NCI-H1436 (cell line): ENCODE results near the gene PAX7.

Source experiments
- DNase-seq: peaks from one replicate; lab custom pipeline; 2025; lab: John Stamatoyannopoulos, UW

The PAX7 gene

DNA sequence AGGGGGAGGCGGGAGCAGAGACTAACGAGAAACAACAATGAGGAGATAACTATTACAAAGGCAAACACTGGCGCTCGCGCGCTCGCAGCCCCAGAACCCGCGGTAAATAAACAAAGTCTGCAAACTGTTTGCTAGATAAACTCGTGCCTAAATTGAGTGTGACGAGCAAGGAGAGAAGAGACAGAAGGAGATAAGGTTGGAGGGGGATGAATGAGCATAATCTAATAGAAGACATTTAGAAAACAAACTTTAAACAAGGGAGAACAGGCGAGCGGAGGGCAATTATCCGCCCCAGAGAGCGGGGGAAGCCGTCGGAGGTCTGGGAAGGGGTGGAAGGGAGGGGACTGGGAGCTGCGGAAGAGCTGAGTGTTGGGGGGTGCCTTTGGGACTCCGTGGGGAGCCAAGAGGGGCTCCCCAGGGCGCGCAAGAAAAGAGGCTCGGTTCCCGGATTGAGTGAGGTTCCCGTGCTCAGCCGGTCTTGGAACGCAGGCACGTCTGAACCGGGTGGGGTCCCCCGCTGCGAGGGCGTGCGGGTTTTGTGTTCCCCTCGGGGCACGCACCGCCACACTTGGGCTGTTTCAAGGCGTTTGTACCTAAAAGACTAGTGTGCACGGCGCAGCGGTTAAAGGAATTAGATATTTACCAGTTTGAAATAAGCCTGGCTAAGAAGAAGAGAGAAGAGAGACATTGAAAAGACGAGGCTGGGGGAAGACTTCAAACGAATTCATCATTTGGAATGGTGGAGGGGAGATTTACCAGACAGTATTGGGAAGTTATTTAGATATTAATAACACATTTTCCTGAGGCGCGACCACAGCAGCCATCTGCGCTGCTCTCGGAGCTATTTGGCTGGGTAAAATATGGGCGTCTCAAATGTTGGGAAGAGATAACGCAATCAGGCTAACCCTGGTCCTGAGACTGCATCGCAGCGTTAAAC is 10.6 kb downstream of the PAX7 start:
- no peak for DNase-seq

DNA sequence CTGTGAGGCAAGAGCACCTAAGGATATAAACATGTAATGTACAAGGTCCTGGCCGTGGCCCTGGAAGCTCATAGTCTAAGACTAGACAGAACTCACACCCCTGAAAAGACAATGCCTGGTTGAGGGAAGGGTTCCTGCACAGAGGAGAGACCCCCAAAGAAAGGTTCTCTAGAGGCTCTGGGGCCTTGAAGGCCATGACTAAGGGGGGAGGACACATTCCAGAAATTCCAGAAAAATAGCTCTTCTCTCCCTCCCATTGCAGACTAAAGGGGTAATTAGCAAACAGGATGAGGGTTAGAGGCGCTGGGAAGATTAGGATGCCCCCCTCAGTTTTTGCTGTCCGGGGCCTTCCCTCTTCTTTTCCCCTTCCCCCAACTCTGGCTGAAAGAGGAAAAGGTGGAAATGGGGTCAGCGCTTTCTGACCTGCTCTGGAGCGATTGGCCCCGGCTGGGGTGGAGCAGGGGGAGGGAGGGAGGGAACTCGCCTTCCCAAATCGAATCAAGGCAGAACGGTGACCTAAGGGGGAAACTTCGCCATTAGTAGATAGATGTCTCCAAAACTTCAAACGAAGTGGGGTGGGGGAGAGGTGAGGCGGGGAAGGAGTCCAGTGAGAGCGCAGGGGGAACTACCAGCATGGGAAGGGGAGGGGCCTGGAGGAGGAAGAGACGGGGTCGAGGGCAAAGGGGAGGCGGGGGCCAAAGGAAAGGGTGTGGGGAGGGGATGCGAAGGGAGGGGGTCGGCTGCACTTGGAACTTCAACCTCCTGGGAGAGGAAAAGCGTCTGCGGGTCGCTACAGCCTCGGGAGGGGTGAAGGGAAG is 11.8 kb downstream of the PAX7 start:
- DNase-seq = no peak

DNA sequence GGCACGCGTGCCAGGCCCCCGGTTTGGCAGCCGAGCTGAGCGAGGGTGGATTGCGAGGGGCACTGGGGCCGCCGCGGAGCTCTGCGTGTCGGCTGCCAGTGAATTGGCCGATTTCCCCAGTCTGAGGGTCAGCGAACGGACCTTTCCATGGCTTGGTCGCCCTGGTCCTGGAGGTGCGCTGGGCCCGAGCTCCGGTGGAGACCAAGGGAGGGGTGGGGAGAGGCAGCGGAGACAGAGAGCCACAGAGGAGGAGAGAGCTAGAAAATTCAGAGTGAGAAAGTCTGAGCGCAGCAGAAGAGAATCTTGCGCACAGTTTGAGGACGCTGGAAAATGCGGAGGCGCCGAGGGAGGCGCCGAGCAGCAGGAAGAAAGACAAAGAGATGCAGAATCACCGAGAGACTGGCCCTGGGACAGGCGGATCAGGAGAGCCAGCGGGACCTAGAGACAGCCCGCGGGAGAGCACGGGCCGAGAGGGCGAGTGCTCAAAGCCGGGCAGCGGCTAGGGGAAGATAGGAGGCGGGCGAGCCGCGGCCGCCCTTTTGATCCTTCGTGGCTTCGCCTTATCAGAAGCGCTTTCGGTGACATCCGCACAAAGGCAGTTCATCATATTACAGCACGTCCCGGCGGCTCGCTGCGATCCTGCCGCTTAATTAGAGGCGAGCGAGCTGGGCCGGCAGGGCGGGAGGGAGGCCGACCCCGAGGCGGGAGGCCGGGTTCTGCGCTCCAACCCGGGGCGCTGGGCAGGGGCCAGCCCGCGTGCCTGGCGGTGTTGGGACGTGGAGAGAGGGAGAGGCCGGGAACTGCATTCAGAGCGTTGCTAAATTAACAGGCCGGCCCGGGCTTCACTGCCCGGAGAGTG is 12.7 kb downstream of the PAX7 start:
- DNase-seq = no peak

DNA sequence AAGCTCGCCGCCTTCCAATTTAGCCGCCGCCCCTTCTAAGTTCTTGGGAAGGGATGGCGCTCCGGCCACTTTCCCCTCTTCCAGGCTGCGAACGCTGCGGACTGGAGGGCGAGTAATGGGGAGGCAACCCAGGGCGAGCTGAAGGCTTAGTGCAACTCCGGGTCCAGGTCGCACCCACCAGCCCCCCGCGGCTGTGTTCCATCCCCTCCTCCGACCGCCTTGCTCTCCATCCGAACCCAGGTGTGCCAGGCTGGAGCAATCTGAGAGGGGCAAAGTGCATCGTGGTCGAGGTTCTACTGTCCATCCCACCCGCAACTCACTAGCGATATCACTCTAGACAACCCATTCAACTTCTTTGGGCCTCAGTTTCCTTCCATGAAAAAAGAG is 13.4 kb downstream of the PAX7 start:
- DNase-seq = no peak

DNA sequence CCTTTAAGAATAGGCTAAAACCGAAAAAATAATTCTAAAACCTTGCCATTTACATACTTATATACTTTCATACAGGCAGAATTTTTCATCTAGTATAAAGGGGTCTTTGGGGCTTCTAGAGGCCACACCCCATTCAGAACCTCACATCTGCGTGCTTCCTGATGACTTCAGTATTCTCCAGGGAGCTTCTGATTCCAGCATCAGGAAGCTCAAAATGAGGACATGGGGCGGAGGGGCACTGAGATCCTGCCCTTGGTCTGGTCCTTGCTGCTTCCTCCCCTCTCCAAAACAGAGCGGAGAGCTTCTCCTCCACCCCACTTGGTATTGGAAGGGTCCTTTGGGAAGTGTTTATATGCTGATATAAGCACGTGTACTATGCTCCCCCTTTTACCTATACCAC is 13.8 kb downstream of the PAX7 start:
- no peak for DNase-seq

DNA sequence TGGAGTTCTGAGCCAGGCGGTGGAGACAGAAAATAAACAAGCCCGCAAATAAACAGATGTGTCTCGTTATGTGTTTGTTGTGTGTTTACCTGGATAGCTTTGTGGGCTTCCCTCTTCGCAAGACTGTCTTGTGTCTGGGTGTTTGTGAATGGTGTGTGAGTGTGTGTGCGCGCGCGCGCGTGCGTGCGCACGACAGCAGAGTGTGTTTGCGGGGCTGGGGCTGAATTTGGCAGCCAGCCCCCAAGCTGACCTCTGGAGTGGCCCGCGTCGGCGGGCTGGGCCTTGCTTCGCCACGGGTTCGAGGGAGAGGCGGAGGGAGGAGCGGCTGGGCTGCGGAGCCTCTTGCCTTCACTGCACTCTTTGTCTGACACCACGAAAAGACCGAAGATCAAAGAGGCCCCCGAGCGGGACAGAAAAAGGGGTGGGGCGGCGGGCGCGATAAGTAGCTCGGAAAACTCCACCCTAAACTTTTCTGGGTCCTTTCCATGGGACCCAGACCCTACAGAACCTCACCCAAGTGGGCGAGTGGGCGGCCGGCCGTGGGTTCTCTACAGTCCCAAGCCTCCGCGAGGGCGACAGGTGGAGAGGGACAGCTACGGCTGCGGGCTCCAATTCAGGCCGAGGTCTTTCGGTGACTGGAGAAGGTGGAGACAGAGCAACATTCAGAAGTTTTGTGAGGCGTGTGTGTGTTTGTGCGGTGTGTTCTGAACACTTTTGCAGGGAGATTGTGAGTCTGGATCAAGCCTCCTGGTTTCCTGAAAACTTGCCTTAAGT is 14.5 kb downstream of the PAX7 start:
- no peak for DNase-seq

DNA sequence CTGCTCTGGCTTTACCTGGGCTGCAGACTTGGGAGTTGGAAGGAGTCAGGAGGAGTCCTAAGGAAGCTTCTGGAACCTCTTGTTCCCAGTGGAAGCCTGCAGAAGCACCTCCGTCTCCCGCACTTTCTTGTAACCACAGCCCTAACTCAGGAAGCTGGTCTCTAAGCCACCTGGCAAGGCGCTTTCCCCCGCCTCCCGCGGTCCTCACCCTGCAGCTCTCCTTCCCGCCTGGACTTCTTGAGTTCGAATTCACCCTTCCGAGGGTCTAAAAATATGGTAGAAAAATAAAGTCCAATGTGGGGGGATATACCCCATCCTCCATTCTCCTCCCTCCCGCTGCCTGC is 15.1 kb downstream of the PAX7 start:
- DNase-seq = no peak

DNA sequence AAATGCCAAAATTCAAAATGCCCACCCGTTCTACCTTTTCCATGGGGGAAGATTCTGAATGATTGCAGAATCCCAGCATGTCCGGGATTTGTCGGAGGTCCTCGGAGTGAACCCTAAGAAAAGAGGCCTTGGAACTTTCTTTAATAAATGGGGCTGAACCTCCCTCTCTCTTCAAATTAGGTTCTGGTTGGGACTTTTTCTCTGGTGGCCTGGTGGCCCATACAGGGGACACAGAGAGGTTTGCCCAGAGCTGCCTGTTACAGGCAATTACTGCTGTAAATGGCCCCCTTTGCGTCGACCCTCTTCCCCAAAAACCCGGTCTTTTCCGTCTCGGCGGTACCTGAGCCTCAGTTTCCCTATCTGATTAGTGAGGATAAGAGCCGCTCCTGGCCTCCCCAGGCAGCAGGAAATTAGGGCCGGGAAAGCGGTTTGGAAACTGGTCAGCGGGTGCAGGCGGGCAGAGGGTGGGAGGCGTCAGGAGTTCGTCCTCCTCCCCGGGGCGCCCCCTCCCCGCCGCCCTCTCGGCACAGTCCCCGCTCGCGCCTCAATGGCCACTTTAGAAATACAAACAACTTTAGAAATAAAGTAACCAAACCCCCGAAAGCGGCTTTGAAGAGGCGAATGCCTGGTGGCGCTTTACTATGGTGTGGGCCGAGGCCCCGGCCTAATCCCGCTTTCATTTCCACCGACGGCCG is 15.6 kb downstream of the PAX7 start:
- DNase-seq = no peak

DNA sequence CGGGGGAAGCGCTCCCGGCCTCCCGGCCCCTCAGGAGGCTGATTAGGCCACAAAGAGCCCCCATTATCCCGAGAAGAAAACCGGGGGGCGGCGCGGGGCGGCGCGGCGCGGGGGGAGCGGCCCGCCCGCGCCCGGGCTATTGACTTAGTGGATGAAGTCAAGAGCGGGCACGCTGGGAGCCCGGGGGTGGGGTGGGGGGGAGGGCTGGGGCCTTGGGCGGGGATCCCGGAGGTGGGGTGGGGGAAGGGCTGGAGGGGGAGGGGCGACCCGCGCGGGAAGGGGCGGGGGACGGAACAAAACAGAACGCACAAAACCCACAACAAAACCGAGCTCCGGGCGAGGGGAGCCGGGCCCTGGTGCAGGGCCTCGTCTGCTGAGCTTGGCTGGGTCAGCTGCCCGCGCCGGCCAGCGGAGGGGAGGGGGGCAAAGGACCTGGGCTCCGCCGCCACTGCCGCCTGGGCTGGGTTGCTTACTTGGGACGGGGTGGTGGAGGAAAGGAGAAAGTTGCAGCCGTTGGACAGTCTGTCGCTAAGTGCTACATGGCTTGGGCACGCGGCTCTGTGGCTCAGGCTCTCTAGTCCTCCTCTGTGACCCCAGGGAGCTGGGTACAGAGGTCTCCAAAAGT is 16.3 kb downstream of the PAX7 start:
- DNase-seq = no peak

DNA sequence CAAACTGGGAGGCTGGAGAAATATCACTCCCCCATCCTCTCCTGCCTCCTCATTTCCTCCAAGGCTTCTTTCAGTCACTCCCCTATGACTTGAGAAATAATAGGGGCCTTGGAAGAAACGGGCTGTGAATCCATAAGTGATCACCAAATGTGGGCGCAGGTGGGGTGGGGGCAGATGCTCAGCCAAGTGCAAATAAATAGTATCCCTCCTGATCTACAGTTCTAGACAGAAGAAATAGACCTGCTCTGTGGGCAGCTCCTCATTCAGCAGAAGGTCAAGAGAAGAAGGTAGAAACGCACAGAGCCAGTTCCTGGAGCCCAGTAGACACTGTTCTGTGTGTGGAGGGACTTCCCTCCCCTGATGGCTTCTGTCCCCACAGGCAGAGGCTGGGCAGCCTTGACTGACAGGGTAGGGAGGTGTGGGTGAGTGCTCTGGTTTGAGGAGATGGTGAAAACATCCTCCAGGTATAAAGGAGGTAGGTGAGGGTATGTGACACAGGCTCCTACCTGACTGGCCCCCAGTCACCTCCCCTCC is 17.1 kb downstream of the PAX7 start:
- no peak for DNase-seq

DNA sequence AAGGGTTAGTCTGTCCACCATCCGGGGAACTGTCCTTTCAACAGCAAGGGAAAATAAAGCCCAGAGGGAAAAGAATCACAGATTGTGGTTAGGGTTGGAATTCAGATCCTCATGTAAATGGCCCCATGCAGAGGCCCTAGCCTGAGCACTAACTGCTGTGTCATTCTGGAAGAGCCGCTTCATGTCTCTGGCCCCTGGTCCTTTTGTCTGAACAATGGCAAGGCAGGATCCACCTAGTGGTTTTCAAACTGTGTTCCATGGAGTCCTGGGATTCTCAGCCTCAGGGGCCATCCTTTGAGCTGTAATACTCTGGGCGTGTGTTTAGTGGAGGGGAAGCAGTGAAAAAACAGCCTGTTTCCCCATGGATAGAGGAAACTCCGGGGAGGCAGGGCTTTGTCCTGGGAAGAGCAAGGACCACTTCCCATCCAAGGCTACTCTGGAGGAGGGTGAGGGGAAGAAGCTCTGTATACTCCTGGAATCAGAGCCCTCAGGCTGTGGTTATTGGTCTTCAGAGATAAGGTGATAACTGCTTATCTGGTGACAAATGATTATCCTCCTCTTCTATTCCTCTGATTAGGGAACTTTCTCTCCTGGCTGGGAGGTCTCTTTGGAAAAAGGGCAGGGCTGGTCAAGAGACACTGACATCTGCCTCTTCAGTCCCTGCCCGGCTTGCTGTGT is 19.2 kb downstream of the PAX7 start:
- DNase-seq = no peak

DNA sequence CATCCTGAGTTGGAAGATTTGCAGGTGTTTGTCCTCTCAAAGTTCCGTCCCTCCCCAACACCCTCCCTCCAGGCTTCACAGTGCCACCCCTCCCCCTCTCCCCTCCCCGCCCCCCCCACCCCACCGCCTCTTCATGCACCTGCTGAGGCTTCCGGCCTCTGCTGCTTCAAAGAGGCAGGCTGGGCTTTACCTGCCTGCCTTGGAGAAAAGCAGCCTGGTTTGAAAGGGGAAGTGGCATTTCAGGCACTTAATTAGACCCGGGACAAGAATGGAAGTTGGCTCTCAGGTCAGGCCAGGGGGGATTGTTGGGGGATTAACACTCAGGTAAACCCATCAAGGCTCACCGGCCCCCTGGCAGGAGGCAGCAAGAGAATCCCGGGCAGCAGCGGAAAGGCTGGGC is 21.1 kb downstream of the PAX7 start:
- no peak for DNase-seq

DNA sequence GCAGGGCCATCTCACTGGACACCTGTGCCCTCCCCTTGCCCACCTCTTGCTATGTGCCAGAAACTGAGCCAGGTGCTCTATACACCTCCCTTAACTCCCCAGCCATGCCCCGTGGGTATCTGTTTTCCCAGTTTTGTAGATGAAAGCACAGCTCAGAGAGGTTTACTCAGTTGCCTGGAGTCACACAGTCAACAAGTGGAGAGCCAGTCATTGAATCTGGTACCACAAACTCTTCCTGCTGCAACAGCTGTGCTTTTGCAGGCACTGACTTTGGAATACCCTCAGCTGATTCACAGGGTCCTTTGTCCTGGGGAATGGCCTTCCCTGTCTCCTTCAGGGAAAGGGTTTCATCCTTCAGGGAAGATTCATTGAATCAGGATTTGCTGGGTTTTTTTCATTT is 22.1 kb downstream of the PAX7 start:
- DNase-seq = no peak

DNA sequence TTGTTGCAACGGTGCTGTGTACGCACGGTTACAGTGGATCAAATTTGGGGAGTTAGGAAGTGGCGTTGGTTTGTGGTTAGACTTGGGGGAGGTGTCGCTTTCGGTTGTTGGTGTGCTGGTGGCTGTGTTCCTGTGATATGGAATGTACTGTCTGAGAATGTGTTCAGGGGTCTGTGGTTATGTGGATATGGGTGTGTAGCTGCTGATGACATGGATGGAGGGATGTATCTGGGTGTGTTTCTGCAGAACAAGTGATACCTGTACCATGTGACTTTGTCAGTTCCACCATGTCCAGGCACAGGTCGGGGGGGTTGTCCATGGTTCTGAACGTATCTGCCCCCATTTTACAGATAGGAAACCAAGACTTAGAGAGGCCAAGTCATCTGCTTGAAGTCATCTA is 22.7 kb downstream of the PAX7 start:
- DNase-seq = no peak

DNA sequence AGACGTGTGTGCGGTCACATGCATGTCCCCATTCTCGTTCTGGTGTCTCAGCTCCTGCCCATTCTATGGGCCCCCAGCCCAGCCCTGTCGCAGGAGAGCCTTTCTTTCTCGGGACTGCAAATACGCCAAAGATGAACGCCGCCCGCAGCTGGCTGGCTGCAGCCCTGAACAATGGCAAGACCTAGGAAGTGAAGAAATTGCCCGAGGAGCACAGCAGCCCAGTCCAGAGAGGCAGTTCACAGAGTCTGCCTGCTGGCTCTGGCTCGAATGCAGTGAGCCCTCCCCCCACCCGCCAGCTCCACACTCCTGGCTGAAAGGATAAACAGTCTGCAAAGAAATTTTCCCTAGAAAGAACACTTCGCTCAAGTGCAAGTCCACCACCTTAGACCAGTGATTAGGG is 23.3 kb downstream of the PAX7 start:
- no peak for DNase-seq

DNA sequence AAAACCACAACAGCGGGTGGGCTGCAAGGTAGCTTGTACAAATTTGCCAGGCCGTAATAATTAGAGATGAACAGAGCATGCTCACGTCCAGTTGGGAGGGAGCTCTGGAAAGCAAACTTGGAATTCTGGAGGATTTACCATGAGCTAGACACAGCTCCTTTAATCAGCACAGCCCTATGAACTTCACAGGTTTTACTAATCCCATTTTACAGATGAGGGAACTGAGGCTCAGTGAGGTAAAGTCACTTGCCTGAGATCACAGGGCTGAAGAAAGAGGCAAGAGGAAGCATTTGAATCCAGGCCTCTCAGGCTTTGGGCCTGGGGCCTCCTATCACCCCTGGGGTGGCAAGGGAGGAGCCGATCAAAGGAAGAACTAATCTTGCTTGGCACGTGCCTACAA is 24.0 kb downstream of the PAX7 start:
- DNase-seq = no peak

DNA sequence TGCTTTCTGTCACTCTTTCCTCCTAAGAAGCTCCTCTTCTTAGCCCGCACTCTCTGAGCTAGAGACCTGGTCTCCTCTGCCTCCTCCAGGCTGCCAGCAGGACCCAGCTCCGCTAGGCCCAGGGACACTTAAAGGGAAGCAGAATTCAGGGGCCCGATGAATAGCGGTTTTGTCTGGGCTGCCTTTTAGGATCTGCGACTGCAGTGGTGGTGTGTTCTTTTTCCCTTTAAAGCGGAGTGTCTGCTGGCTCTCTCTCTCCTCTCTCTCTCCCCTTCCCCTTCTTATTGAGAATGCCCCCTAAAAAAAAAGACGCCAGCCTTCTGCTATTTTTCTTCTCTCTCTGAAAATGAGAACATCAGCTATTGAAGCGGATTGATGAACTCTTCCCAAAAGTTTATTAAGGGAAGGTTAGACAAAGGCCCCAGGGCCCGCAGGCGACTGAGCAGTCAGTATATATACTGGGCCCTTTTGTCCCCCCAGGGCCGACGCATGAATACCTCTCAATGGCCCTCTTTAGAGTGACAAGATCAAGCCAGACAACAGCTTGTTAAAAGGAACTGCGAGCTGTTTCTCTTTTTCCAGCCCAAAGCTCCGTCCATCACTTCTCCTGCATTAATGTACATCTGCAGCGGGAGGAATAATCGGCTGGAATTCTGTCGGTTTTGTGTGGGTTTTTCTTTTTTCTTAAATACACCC is 27.0 kb downstream of the PAX7 start:
- no peak for DNase-seq

DNA sequence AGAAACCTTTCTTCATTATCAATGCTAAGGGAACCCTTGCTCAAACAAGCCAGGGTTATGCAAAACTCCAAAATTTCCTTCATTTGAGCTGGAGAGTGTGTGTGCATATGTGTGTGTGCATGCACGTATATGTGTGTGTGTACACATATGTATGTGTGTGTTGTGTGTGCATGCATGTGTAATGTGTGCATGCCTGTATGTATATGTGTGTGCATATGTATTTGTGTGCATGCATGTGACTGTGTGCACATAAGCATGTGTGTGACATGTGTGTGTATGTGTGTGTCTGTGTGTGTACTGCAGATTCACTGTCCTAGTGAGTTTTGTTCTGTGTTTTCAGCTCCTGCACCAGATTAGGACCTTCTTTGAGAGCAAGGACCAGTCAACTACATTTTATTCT is 28.2 kb downstream of the PAX7 start:
- DNase-seq = no peak
